ENCODE measurements around the gene MFAP2. TPM values are rescaled to one million over a fixed set of nuclear protein-coding genes. Genes with fewer than 3 reads are reported as not detected.
"Not testable (repeated sequence)": the region's sequence is repeated elsewhere in the genome, so short reads cannot be mapped to it uniquely, and the experiment has no call there.

The MFAP2 gene
- polyA plus RNA-seq, 10 donors, result 50.9 to 206 (median 95.5) TPM

GRCh38 chr1:16965486-16966067, 14.8 kb downstream of the MFAP2 start:
- no peak for DNase-seq

- not testable (repeated sequence) for DNase-seq
Observed at GRCh38 chr1:16964169-16964568, 16.3 kb downstream of the MFAP2 start.

- no peak for DNase-seq
Observed at GRCh38 chr1:16961297-16962133, 18.9 kb downstream of the MFAP2 start.

GRCh38 chr1:16960560-16961296, 19.7 kb downstream of the MFAP2 start:
- peak; percentile 67 to 89 (median 80) for DNase-seq

- DNase-seq, result no peak
Observed at GRCh38 chr1:16958475-16958874, 21.9 kb downstream of the MFAP2 start.

GRCh38 chr1:16957731-16958130, 22.7 kb downstream of the MFAP2 start:
- no peak for DNase-seq

- no peak for DNase-seq
Observed at GRCh38 chr1:16956775-16957174, 23.6 kb downstream of the MFAP2 start.

GRCh38 chr1:16955186-16955585, 25.2 kb downstream of the MFAP2 start:
- DNase-seq, result no peak

- no peak for DNase-seq
Observed at GRCh38 chr1:16954579-16954978, 25.8 kb downstream of the MFAP2 start.

GRCh38 chr1:16952376-16952775, 28.0 kb downstream of the MFAP2 start:
- not testable (repeated sequence) for DNase-seq

GRCh38 chr1:16949026-16949425, 31.4 kb downstream of the MFAP2 start:
- not testable (repeated sequence) for DNase-seq

GRCh38 chr1:16948282-16948891, 32.0 kb downstream of the MFAP2 start:
- DNase-seq, result peak in 1 of 3 donors; percentile 22

- DNase-seq, result no peak
Observed at GRCh38 chr1:16946646-16947045, 33.8 kb downstream of the MFAP2 start.

- not testable (repeated sequence) for DNase-seq
Observed at GRCh38 chr1:16946185-16946584, 34.2 kb downstream of the MFAP2 start.

- DNase-seq, result not testable (repeated sequence)
Observed at GRCh38 chr1:16945512-16945911, 34.9 kb downstream of the MFAP2 start.

- DNase-seq, result no peak
Observed at GRCh38 chr1:16944038-16944437, 36.4 kb downstream of the MFAP2 start.

GRCh38 chr1:16939386-16940180, 40.8 kb downstream of the MFAP2 start:
- not testable (repeated sequence) for DNase-seq

GRCh38 chr1:16938351-16939321, 41.8 kb downstream of the MFAP2 start:
- DNase-seq, result no peak

GRCh38 chr1:16936580-16936979, 43.8 kb downstream of the MFAP2 start:
- not testable (repeated sequence) for DNase-seq

- not testable (repeated sequence) for DNase-seq
Observed at GRCh38 chr1:16933945-16934344, 46.5 kb downstream of the MFAP2 start.

Measured in muscle of back (tissue), 11 donors.